HepG2 (cell line): Measurements from ENCODE around the gene IQCK. TPM values are rescaled to one million over a fixed set of nuclear protein-coding genes. Genes with fewer than 3 reads are reported as not detected.

ENCODE experiments used
- AGO1 ChIP-seq: fragments of 200-400 bp; formaldehyde crosslinking; IDR thresholded peaks from 2 replicates; pipeline ENCODE4 v1.6.1; 2017; ENCODE audit warnings: mild to moderate bottlenecking, low read depth, low read length, moderate library complexity; ENCODE audit not compliant: poor library complexity, severe bottlenecking
- ATF3 ChIP-seq: sonication (generic); formaldehyde crosslinking; IDR thresholded peaks from 2 replicates; pipeline ENCODE4 v1.4.0; 2020; ENCODE audit warnings: missing genetic modification reagents
- DDIT3 ChIP-seq: sonication (generic); formaldehyde crosslinking; IDR thresholded peaks from 2 replicates; pipeline ENCODE4 v1.4.0; 2020; ENCODE audit warnings: mild to moderate bottlenecking, missing genetic modification reagents
- ETV6 ChIP-seq: sonication (generic); formaldehyde crosslinking; conservative IDR thresholded peaks from 2 replicates; pipeline ENCODE4 v1.4.0; 2020; ENCODE audit warnings: missing genetic modification reagents
- FIP1L1 ChIP-seq: fragments of 200-400 bp; formaldehyde crosslinking; IDR thresholded peaks from 2 replicates; pipeline ENCODE4 v1.6.1; 2018; ENCODE audit warnings: low read depth, mild to moderate bottlenecking, low read length, moderate library complexity, borderline replicate concordance; ENCODE audit not compliant: insufficient read depth
- HMG20A ChIP-seq: IDR thresholded peaks from 2 replicates; pipeline ENCODE4 v1.6.1; 2016; ENCODE audit warnings: borderline replicate concordance
- IRX3 ChIP-seq: sonication (generic); formaldehyde crosslinking; IDR thresholded peaks from 2 replicates; pipeline ENCODE4 v1.8.1; 2023; ENCODE audit warnings: mild to moderate bottlenecking, low read depth, missing genetic modification reagents, borderline replicate concordance
- JARID2 ChIP-seq: sonication (generic); formaldehyde crosslinking; IDR thresholded peaks from 2 replicates; pipeline ENCODE4 v1.8.1; 2023; ENCODE audit warnings: missing genetic modification reagents, inconsistent platforms; ENCODE audit not compliant: insufficient replicate concordance
- KLF6 ChIP-seq: IDR thresholded peaks from 2 replicates; pipeline ENCODE4 v1.8.0; 2016; ENCODE audit warnings: missing biosample characterization, missing genetic modification reagents
- MIXL1 ChIP-seq: IDR thresholded peaks from 2 replicates; pipeline ENCODE4 v1.6.1; 2016
- NR0B2 ChIP-seq: sonication (generic); formaldehyde crosslinking; IDR thresholded peaks from 2 replicates; pipeline ENCODE4 v1.4.0; 2020; ENCODE audit warnings: mild to moderate bottlenecking, missing genetic modification reagents
- PBX3 ChIP-seq: sonication (generic); formaldehyde crosslinking; IDR thresholded peaks from 2 replicates; pipeline ENCODE4 v1.8.1; 2023; ENCODE audit warnings: missing genetic modification reagents, inconsistent platforms, borderline replicate concordance
- POLR2G ChIP-seq: fragments of 200-400 bp; formaldehyde crosslinking; IDR thresholded peaks from 2 replicates; pipeline ENCODE4 v1.6.1; 2018; ENCODE audit warnings: mild to moderate bottlenecking, low read depth, low read length, moderate library complexity
- SIX1 ChIP-seq: sonication (generic); formaldehyde crosslinking; IDR thresholded peaks from 2 replicates; pipeline ENCODE4 v1.4.0; 2020; ENCODE audit warnings: missing genetic modification reagents, borderline replicate concordance
- SNAPC5 ChIP-seq: sonication (generic); formaldehyde crosslinking; IDR thresholded peaks from 2 replicates; pipeline ENCODE4 v1.8.1; 2023; ENCODE audit warnings: mild to moderate bottlenecking, missing genetic modification reagents, borderline replicate concordance
- SNRNP70 ChIP-seq: fragments of 200-400 bp; formaldehyde crosslinking; IDR thresholded peaks from 2 replicates; pipeline ENCODE4 v1.6.1; 2017; ENCODE audit warnings: mild to moderate bottlenecking, low read depth, low read length, moderate library complexity
- TBL1XR1 ChIP-seq: fragments of 150-350 bp; IDR thresholded peaks from 2 replicates; pipeline ENCODE4 v1.6.1; 2014; ENCODE audit warnings: borderline replicate concordance, low read length; ENCODE audit not compliant: partially characterized antibody
- TCF12 ChIP-seq, 2 experiments: fragments of 450-650 bp in 1 of 2; sonication (generic) in 1 of 2; formaldehyde crosslinking in 1 of 2; IDR thresholded peaks; 2 replicates each; pipeline versions ENCODE4 v1.6.1 to v1.8.0; 2017 to 2022; ENCODE audit warnings: antibody characterized with exemption in 1 of 2, mild to moderate bottlenecking in 1 of 2, missing genetic modification reagents in 1 of 2, moderate library complexity in 1 of 2
- ZNF276 ChIP-seq: sonication (generic); formaldehyde crosslinking; IDR thresholded peaks from 2 replicates; pipeline ENCODE4 v1.4.0; 2020; ENCODE audit warnings: mild to moderate bottlenecking, low read depth, missing genetic modification reagents
- ZNF577 ChIP-seq: sonication (generic); formaldehyde crosslinking; IDR thresholded peaks from 2 replicates; pipeline ENCODE4 v1.4.0; 2020; ENCODE audit warnings: mild to moderate bottlenecking, low read depth, missing genetic modification reagents, borderline replicate concordance
- ZNF644 ChIP-seq: IDR thresholded peaks from 2 replicates; pipeline ENCODE4 v1.6.1; 2016; ENCODE audit warnings: low read depth
- ZNF780A ChIP-seq: sonication (generic); formaldehyde crosslinking; IDR thresholded peaks from 2 replicates; pipeline ENCODE4 v1.8.0; 2022; ENCODE audit warnings: mild to moderate bottlenecking, missing genetic modification reagents, moderate library complexity
- ZNF782 ChIP-seq: sonication (generic); formaldehyde crosslinking; IDR thresholded peaks from 2 replicates; pipeline ENCODE4 v1.4.0; 2020; ENCODE audit warnings: missing genetic modification reagents, mild to moderate bottlenecking, borderline replicate concordance
- ZSCAN12 ChIP-seq: sonication (generic); formaldehyde crosslinking; IDR thresholded peaks from 2 replicates; pipeline ENCODE4 v1.9.0; 2021; ENCODE audit warnings: mild to moderate bottlenecking, missing genetic modification reagents
- ZSCAN21 ChIP-seq: sonication (generic); formaldehyde crosslinking; IDR thresholded peaks from 2 replicates; pipeline ENCODE4 v1.8.0; 2022; ENCODE audit warnings: mild to moderate bottlenecking, missing genetic modification reagents, moderate library complexity, borderline replicate concordance
- polyA plus RNA-seq, 8 experiments: library from polyadenylated mRNA; depleted of rRNA in 3 of 8; stranded (reverse) in 7 of 8; unstranded in 1 of 8; fragments of >200 nt; fragmentation: Illumina TruSeq in 4 of 8; extraction: Trizol in 4 of 8; gene quantifications; 2 replicates each; pipeline versions ENCODE4 v1.2.1 to v1.2.3, GENCODE V29; 2011 to 2016; ENCODE audit warnings: low read depth in 4 of 8, missing spikeins in 1 of 8, mixed read lengths in 1 of 8; ENCODE audit not compliant: insufficient read depth in 1 of 8
- total RNA-seq, 5 experiments: library from RNA; depleted of rRNA; stranded (reverse); fragments of >200 nt; fragmentation: Illumina TruSeq; extraction: Trizol; gene quantifications; 2 replicates each; pipeline ENCODE4 v1.2.3, GENCODE V29; 2016; ENCODE audit warnings: low read depth in 1 of 5

IQCK gene
- total and polyA plus RNA-seq, 2 of the 13 experiments (the other 11 are each of a cell fraction or from before 2014, with no cell fraction given), result 5.1 to 7.3 TPM

- TF ChIP-seq ZNF780A (no peak), ZNF782 (CRISPR knock-in tag) (no peak; the same call in 1 of the 2 replicates), KLF6 (CRISPR knock-in tag) (no peak), TBL1XR1 (no peak), SIX1 (no peak), PBX3 (CRISPR knock-in tag) (no peak), TCF12 (IDR thresholded peaks at IDR 0.05) (no peak), TCF12 (CRISPR knock-in tag; IDR thresholded peaks at IDR 0.05) (no peak), ZNF644 (CRISPR knock-in tag) (no peak), MIXL1 (CRISPR knock-in tag) (peak; percentile 86; the same call in 1 of the 2 replicates), ZNF276 (no peak; the same call in 1 of the 2 replicates), ETV6 (CRISPR knock-in tag) (no peak), DDIT3 (CRISPR knock-in tag) (no peak), NR0B2 (CRISPR knock-in tag) (no peak), HMG20A (CRISPR knock-in tag) (no peak; the same call in 1 of the 2 replicates), POLR2G (no peak), ATF3 (CRISPR knock-in tag) (peak; percentile 43; the same call in 1 of the 2 replicates), ZSCAN21 (CRISPR knock-in tag) (no peak; the same call in 1 of the 2 replicates), SNAPC5 (CRISPR knock-in tag) (no peak), AGO1 (no peak), FIP1L1 (no peak), SNRNP70 (no peak), ZNF577 (CRISPR knock-in tag) (no peak), ZSCAN12 (CRISPR knock-in tag) (no peak), IRX3 (CRISPR knock-in tag) (no peak), JARID2 (CRISPR knock-in tag) (no peak)
Observed at GRCh38 chr16:19907161-19907992, 189.3 kb downstream of the IQCK start (continued).
